ENCODE results near the gene YIF1A.
"Not testable (repeated sequence)": the region's sequence is repeated elsewhere in the genome, so short reads cannot be mapped to it uniquely, and the experiment has no call there.

The YIF1A gene

DNA sequence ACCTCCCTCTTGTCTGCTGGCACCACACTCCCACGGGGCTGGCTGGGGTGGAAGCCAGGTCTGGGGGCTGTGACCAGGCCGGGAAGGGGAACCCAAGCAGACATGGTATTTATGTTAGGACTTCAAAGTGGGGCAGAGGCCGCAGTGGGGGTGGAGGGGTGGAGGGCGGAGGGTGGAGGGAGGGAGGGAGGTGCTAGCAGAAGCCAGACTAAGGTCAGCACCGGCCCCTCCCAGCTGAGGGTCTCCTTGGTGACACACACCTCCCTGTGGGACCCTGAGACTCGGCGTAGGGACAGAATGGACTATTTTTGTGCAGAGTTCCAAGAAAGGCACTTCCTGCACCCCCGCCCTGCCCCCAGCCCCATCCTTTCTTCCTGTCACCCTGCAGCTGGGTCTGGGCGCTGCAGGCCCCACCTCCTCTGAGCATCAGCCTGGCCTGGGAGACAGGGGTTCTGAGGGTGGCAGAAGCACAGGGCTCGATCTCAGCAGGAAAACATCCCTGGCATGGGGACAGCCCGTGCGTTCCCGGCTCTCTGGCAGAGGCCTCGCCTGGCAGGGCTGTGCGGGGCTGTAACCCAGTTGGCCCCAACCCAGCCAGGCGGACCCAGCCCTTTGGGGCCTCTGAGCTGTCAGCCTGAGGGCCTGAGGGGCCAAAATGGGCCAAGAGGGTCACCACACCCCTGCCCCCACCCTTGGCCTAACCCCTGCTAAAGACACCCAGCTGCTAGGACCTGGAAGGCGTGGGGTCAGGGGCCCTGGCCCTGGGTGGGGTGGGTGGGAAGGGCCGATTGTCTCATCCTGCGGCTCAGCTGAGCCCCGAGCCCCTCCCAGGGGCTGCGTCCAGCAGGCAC lies 37.5 kb upstream of the YIF1A start:
- DNase-seq (ENCODE audit: low read depth) = no peak

DNA sequence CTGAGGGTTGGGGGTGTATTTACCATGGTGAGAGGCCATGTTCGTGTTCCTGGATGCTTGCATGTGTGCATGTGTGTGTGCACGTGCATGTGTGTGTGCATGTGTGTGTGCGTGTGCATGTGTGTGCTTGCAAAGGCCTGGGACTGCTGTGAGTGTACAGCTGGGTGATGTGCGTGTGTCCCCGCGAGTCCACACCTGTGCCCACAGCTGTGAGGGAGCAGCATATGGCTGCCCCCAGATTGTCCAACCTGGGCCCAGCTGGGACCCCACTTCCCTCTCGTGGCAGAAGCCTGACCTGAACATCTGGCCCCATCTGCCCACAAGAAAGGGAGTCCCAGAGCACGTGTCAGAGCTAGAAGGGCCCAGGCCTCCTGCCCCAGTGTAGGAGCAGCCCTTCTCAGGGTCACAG lies 36.3 kb upstream of the YIF1A start:
- no peak for DNase-seq (ENCODE audit: low read depth)

DNA sequence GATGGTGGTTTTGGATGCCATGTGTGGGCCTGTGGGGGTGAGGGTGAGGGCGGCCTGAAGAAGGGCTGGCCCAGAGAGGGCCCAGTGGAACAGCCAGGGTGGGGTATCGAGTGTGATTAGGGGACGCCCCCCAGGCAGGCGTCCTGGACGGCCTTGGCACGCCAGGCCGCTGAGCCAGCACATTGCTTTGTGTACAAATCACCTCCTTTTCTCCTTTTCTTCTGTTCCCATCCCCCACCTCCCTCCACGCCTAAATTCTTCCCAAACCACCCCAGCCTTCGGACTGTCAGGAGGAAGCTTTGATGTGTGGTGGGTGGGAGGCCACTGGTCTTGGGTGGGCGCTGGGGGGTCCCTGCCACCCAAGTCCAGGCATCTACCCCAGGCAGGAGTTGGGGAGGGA lies 35.7 kb upstream of the YIF1A start:
- DNase-seq (ENCODE audit: low read depth) = peak; percentile 36

DNA sequence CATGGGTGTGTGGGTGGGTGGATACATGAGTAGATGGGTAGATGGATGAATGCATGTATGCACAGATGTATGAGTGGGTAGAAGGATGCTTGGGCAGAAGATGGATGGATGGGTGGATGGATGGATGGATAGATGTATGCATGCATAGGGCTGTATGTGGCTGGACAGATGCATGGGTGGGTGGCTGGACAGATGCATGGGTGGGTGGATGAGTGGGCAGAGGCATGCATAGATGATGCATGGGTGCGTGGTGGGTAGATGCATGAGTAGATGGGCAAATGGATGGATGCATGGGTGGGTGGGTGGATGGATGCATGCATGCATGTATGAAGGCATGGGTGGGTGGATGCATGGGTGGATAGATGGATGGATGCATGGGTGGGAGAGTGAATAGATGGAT lies 34.7 kb upstream of the YIF1A start:
- DNase-seq (ENCODE audit: low read depth) = no peak

DNA sequence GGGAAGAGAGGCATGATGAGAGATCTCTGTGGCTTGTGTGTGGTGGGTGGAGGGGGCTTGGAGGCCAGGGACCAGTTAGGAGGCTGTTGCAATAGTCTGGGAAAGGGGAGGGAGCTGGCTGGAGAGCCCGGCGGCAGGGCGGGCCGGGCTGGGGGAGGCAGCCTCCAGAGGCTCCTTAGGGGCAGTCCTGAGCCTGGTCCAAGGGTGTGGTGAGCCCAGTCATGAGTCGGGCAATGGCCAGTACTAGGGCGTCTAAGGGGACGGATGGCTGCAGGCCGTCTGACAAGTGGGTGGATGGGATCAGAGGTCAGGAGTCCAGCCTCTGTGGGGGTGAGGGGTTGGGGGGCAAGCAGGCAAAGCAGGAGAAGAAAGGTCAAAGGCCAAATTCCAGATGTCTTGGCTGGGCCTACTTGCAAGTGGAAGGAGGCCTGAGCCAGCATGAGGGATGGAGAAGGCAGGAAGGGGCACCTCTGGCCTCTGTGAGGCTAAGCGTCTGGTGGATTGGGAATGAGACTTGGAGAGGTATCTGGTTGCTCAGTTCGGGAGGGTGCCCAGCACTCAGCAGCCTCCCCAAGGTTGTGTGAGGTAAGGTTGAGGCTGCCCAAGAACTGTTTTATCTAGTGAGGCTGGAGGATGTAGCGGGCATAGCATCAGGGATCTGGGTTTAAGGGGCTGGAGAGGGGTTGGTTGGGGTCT lies 33.9 kb upstream of the YIF1A start:
- DNase-seq (ENCODE audit: low read depth) = no peak

DNA sequence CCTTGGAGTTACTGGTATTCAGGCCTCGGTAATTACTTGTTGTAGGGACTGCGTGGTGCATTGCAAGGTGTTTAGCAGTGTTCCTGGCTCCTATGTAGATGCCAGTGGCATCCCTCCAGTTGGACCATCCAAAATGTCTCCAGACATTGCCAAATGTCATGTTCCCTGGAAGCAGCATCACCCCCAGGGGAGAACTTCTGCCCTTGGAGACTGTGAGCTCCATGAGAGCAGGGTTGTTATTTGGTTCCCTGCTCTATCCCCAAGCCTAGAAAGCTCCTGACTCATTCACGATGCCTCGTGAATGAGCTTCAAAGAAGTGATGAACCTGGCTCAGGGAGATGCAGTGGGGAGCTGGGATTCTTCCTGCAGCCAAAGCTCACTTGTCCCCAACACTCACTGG lies 32.7 kb upstream of the YIF1A start:
- DNase-seq (ENCODE audit: low read depth) = no peak

DNA sequence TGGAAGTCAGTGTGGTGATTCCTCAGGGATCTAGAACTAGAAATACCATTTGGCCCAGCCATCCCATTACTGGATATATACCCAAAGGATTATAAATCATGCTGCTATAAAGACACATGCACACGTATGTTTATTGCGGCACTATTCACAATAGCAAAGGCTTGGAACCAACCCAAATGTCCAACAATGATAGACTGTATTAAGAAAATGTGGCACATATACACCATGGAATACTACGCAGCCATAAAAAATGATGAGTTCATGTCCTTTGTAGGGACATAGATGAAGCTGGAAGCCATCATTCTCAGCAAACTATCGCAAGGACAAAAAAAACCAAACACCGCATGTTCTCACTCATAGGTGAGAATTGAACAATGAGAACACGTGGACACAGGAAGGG lies 31.8 kb upstream of the YIF1A start:
- not testable (repeated sequence) for DNase-seq (ENCODE audit: low read depth)

DNA sequence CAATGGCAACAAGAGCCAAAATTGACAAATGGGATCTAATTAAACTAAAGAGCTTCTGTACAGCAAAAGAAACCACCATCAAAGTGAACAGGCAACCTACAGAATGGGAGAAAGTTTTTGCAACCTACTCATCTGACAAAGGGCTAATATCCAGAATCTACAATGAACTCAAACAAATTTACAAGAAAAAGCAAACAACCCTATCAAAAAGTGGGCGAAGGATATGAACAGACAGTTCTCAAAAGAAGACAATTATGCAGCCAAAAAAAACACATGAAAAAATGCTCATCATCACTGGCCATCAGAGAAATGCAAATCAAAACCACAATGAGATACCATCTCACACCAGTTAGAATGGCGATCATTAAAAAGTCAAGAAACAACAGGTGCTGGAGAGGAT lies 31.3 kb upstream of the YIF1A start:
- DNase-seq (ENCODE audit: low read depth) = not testable (repeated sequence)

DNA sequence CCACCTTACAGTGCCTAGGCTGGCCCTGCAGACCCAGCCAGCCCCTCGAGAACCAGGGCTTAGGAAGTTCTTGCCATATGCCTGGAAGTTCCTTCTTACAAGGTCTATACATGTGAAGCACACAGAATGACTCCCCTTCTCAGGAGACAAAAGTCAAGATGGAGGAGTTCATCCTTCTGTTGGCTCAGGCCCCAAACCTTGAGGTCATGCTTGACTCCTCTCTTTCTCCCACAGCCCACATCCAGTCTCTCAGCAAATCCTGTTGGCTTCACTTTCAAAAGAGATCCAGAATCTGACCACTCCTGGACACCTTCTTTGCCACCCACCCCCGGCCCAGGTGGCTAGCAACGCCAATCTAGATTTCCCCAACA lies 29.6 kb upstream of the YIF1A start:
- DNase-seq (ENCODE audit: low read depth) = peak; percentile 63

DNA sequence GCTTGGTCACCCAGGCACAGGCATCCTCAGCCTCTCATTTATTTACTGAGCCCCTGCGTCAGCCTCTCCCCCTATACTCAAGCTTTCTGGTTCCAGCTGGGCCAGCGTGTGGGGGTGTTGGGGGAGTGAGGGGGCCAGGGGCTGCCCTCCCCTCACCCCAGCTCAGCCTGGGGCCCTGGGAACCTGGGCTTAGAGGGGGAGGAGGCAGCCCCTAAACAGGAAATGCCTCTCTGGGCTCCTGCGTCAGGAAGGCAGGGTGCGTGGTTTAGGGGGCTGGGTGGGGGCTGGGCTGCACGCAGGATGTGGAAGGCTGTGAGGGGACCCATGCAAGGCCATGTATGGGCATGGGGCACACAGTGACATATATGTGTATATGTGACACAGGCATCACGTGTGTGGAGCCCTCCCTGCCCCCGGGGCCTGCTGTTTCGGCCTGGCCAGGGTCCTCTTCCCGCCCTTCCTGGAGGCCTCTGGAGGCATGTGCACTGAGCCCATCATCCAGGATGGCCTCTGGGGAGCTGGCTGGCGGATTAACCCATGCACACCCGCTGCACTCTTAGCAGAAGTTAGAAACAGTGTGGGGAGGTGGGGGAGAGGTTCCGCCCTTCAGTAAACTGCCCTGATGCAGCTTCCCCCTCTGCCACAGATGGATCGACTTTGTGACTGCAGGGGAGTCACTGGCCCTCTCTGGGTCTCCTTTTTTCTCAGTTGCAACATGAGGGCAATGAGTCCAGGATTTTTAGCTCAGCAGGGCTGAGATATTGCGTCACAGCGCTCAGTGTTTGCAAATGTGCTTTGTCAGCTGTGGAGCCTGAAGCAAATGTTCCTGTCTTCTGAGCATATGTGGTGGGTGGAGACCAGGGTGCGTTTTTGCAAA lies 29.0 kb upstream of the YIF1A start:
- peak; percentile 94 for DNase-seq (ENCODE audit: low read depth)

DNA sequence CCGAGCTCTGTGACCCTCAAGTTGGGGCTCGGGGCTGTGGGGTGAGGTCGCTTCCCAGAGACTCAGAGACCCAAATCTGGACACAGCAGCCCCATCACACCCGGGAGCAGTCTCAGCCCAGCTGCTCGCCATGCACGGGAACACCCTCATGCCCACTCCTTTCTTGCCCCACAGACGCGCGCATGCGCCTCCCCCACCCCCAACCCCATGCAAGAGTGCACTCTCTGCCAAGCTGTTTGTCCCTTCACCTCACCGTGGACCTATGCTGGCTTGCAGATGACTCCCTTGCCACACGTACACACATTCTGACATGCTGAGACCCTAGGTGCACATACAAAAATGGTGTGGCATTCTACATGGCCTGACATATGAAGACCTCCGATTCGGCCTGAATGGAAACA lies 28.4 kb upstream of the YIF1A start:
- DNase-seq (ENCODE audit: low read depth) = peak; percentile 66

DNA sequence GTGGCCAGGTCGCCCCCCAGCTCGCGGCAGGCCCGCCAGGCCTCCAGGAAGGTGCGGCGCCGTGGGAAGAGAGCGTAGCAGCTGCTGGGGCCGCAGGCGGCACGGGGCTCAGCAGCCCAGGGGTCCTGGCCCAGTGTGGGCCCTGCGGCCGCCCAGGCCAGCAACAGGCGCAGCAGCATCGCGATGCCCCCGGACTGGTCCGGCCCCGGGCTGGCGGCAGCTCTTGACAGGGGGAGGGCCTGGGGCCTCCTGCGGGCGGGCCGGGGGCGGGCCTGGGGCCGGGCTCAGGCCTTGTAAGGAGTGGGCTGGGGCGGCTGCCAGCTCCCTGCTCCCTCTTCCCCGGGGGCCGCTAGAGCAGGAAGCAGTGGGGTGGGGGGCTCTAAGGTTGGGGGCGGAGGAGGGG lies 27.9 kb upstream of the YIF1A start, which contains the start of gene CD248:
Gene CD248 (minus strand): TSS at position 196 of the 403 bp plus-strand sequence. CDS start 17 bp downstream, at position 179.
- peak; percentile 78 for DNase-seq (ENCODE audit: low read depth)

DNA sequence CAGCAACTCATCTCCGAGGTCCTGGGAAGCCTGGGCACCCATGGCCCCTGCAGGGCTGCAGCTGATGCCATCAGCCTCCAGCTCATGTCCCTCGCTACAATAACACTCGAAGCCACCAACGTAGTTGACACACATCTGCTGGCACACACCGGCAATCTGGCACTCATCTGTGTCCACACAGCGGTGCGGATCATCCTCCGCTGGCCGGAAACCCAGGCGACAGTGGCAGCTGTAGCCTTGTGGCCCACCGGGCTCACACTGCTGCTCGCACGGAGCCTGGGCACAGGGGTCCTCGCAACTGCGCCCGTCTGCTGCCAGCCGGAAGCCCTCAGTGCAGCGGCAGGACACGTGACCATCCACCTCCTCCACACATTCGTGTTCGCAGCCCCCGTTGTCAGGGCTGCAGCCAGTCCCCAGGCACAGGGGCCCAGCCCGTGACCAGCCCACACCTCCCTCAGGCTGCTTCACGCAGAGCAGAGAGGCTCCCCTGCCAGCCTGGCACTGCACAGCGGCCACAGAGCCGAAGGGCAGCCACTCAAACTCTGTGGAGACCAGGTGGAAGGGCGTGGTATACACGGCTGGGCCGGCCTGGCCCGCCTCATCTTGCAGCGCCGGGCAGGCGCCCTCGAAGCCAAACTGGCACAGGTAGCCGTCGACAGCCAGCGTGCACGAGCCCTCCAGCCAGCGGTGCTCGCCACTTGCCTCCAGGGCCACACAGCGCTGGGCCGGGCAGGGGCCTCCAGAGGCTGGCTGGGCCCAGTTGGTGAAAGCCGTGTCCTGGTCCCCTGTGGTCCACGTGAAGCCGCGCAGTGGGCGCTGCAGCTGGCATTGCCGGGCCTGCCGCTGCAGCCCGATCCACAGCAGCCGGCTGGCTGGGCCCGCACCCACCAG lies 27.2 kb upstream of the YIF1A start:
- no peak for DNase-seq (ENCODE audit: low read depth)

DNA sequence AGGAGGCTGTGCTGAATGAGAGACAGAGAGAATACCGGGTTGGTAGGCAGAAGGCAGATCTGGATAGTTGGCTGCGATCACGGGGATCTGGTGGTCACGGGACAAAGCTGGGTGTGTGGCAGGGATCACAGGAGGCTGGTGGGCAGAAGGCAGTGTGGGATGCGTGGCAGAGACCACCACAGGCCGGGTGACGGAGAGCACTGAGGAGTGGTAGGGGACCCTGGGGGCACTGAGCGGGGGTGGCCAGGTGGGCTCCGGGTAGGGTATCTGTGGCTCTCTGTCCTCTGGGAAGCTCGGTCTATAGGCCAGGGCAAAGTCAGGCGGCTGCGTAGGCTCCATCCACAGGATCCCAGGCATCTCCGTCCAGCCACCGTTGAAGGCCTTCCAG lies 26.5 kb upstream of the YIF1A start:
- DNase-seq (ENCODE audit: low read depth) = no peak

DNA sequence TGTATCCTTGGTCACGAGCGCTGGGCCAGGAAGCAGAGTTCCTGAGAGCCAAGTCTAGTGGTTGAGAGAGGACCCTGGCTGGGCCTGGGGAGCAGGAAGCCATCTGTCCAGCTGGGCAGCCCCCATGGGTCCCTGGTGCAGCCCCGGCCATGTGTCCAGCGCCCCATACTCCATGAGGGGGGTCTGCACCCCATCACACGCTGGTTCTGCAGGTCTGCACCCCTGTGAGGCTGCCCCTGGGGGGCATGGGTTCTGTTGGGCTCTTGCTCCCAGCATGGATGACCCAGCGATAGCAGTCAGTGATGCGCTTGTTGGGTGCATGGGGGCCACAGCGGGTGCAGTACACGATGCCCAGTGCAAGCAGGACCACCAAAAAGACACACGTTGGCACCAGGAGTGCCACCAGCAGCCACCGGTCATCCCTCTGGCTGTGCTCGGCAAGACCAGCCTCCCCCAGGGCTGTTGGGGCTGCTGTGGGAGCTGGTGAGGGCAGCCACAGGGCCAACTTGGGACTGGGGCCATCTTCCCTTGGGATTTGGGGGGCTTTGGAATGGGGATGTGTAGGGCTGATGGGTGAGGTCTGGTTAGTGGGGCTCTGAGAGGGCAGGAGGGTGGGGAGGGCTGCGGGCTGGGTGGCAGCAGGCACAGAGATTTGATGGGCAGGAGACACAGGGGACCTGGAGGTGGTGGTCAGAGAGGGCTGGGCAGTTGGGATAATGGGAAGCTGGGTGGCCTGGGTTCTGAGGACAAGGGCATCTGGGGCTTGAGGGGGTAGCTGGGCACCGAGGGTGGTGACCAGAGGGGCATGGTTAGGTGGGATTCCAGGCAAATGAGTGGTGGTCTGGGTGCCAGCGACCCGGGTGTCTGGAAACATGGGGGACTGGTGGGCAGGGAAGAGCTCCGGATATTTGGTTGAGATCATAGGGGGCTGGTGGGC lies 25.9 kb upstream of the YIF1A start:
- no peak for DNase-seq (ENCODE audit: low read depth)

DNA sequence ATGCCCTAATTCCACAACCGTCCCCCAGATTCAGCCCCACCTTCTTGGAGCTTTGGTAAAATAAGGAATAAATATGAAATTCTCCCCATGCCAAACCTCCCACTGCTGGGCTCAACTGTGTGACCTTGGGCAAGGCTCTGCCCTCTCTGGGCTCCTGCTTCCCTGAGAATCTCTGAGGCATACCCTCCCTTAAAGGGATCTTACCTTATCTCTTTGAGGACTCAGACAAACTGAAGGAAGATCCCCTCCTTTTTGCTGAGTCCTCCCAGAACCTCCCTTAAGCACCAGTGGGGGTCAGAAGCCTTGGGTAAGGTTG lies 25.2 kb upstream of the YIF1A start:
- DNase-seq (ENCODE audit: low read depth) = no peak

DNA sequence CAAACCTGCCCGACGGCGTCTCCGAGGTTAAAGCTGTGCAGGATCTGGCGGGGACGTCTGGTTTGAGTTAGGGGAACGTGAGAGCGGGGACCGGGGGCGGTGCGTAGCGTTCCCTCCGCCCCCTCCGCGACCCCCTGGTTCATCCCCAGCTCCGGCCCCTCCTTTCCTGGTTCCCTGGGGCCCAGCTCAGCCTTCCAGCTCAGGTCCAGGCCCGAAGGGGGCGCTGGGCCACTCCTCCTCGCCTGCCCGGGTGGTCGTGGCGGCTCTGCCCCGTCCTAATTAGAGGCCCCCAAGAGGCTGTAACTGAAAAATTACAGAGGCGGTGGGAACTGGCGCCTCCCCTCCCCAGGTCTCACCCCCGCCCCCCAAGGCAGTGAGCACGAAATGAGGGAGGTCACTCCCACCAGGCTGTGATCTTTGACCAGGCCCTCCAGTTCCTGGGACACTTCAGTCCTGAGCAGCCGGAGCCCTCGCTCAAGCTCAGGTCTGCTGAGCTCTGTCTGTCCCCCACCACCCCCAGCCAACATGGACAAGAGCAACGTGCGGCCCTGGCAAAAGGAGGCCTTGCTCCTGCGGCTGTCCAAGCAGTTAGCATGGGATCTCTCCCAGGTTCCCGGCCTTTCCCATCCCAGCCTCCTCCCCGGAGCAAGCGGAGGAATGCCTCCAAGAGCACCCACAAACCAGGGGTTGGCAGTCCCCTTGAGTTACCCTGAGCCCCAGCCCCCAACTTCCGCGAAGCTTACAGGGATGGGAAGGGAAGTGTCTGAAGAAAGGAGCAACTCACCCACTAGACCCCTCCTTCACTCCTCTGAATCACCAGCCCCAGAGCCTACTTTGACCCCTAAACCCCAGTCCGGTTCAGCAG lies 24.6 kb upstream of the YIF1A start:
- peak; percentile 42 for DNase-seq (ENCODE audit: low read depth)

DNA sequence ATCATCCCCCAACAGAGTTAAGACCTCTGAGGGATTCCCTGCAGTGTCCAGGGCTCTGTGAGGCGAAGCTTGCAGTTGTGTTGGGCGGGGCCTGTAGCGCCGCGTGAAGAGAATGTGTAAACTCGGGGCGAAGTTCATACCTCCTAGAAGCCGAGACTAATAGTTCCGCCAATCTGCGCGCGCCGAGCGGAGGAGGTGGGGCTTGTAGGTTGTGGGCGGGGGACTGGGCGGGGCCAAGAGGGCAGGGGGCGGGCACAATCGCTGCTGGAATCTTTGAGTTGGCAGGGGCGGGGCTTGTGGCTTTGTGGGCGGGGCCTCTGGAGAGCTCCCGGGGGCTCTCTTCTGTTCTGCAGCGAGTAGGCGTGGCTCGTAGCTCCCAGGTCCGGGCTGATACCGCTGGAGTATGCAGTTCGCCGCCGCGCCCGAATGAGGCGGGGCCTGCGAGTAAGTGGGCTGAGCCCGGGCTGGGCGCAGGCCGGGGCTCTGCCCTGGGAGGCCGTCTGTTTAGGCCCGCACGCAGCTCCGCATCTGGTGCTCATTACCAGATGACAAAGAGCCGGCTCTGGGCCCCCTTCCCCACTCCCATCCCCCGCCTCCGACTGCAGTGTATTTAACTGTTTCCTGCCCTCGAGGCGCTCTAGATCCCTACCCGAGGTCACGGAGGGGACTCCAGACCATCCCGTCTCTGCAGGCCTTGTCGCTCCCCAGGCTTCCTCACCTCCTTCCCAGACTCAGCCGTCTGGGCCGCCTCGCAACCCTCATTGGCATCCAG lies 23.8 kb upstream of the YIF1A start:
- DNase-seq (ENCODE audit: low read depth) = peak; percentile 99

All from iris pigment epithelial cell (primary cell).